Uterus (tissue), 4 donors: ENCODE measurements around the gene SREBF1. TPM values are rescaled to one million over a fixed set of nuclear protein-coding genes. Genes with fewer than 3 reads are reported as not detected.

Source experiments
- DNase-seq, 2 donors: peaks; one replicate each; pipeline ENCODE4 v3.0.0-alpha.2; 2019 to 2020
- H3K27ac ChIP-seq, 2 donors: fragments of 200-600 bp; sonication (generic); 1 replicate in 1 of 2; 2 replicates in 1 of 2; pipeline ENCODE4 v1.5.1; 2016 to 2018
- H3K27me3 ChIP-seq, 2 donors: fragments of 200-600 bp; sonication (generic); one replicate each; pipeline ENCODE4 v1.5.1; 2018 to 2019; ENCODE audit warnings: control low read depth in 1 of 2
- H3K36me3 ChIP-seq, 2 donors: fragments of 200-600 bp; sonication (generic); one replicate each; pipeline ENCODE4 v1.5.1; 2019; ENCODE audit warnings: control low read depth in 1 of 2
- H3K4me1 ChIP-seq, 2 donors: fragments of 200-600 bp; sonication (generic); one replicate each; pipeline ENCODE4 v1.5.1; 2018 to 2019; ENCODE audit warnings: control low read depth in 1 of 2
- H3K4me3 ChIP-seq, 2 donors: fragments of 200-600 bp; sonication (generic); 1 replicate in 1 of 2; 2 replicates in 1 of 2; pipeline ENCODE4 v1.5.1; 2018 to 2019; ENCODE audit warnings: mild to moderate bottlenecking in 1 of 2
- H3K9me3 ChIP-seq, 2 donors: fragments of 200-600 bp; sonication (generic); one replicate each; pipeline ENCODE4 v1.5.1; 2019; ENCODE audit warnings: control low read depth in 1 of 2
- POLR2A ChIP-seq, 2 donors: fragments of 450-650 bp; IDR thresholded peaks; one replicate each; pipeline ENCODE4 v1.6.1; 2016; ENCODE audit warnings: antibody characterized with exemption in 2 of 2, mild to moderate bottlenecking in 1 of 2, moderate library complexity in 1 of 2
- intact Hi-C: fragments of 100-400 bp; cut with DNase I; formaldehyde crosslinking; loops from one replicate; pipeline ENCODE4 v1.15.1; 2023; ENCODE audit warnings: low total_unique reads
- total RNA-seq, 4 donors: library from RNA; depleted of rRNA in 3 of 4; stranded (reverse); fragments of >200 nt in 3 of 4; gene quantifications; one replicate each; pipeline versions ENCODE4 v1.1.0 to v1.2.4, GENCODE V29; 2014 to 2023
- TF ChIP-seq, protein P1 (sequence below), 4 experiments: fragments of 200-600 bp in 2 of 4; fragments of 450-650 bp in 2 of 4; sonication (generic) in 2 of 4; IDR thresholded peaks; one replicate each; pipeline ENCODE4 v1.5.1; 2016 to 2019; ENCODE audit warnings: antibody characterized with exemption in 4 of 4, mild to moderate bottlenecking in 2 of 4, moderate library complexity in 1 of 4
- donor health status: DM: yes; HTN: yes; CAD: no.

SREBF1 gene
- total RNA-seq, 4 donors from 2014 or later = 24.8 to 94.6 (median 31.5) TPM

DNA sequence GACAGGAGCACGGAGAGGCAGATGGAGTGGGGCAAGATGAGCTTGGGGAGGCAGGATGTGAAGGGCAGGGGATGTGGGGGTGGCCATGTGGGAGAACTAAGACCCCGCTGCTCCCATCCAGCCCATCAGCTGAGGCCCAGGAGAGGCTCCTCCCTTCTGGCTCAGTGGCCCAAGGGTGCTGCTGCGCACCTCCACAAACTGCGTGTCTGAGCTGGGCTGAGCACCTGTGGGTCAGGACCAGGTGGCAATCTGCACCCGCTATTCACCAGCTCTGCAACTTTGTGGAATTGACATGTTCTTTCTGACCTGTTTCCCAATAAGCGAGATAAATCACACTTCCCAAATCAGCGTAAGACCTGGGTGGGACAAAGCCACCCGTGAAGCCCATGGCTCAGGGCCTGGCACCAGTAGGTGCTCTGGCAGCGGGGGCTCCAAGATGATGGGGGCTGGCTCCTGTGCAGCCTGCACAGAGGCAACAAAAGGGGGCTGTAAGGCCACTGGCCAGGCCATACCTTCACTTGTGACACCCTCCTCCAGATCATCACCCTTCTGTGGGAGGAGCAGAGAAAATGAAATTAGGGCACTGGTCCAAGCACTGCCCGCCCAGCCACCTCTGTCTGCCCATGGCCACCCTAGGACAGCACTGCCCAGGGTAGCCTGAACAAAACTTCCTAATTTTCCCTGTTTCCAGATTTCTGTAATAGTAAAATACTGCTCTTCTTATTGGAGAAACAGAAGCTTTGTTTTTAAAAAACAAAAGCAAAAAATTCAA is 11.7 kb upstream of the SREBF1 start:
- peak overlapping the region; percentile 44 to 73 for H3K27ac ChIP-seq
- no peak for DNase-seq
- intact Hi-C loops = no loop called here

DNA sequence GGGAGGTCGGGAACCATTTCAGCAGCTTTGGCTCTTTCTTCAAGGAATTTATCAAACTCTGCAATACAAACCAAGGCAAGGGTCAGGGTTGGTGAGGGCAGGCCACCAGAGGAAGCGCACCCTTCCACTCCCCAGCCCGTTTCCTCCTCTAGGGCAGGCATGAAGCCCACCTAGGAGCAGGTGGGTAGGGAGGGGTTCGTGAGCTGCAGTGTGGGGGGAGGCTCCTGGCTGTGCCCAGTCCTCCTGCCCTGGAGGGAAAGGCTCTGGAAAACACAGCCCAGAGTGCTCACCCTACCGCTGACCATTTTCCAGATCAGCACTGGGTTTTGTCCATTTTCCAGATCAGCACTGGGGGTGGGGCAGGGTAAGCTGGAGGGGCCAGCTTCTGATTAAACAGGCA is 10.9 kb upstream of the SREBF1 start:
- Histone ChIP-seq H3K4me1 (peaks cover 0 to 7% of the 10 kb centered on the region in 2 donors), H3K4me3 (no peak overlapping the region), H3K27me3 (no peaks in the 10 kb centered on the region), H3K36me3 (no peaks in the 10 kb centered on the region), H3K9me3 (no peaks in the 10 kb centered on the region), H3K27ac (peak overlapping the region; percentile 44 to 73)
- intact Hi-C loops = no loop called here
- DNase-seq = no peak
- TF ChIP-seq POLR2A (IDR thresholded peaks at IDR 0.05) = no peak
- TF ChIP-seq, protein P1, sequence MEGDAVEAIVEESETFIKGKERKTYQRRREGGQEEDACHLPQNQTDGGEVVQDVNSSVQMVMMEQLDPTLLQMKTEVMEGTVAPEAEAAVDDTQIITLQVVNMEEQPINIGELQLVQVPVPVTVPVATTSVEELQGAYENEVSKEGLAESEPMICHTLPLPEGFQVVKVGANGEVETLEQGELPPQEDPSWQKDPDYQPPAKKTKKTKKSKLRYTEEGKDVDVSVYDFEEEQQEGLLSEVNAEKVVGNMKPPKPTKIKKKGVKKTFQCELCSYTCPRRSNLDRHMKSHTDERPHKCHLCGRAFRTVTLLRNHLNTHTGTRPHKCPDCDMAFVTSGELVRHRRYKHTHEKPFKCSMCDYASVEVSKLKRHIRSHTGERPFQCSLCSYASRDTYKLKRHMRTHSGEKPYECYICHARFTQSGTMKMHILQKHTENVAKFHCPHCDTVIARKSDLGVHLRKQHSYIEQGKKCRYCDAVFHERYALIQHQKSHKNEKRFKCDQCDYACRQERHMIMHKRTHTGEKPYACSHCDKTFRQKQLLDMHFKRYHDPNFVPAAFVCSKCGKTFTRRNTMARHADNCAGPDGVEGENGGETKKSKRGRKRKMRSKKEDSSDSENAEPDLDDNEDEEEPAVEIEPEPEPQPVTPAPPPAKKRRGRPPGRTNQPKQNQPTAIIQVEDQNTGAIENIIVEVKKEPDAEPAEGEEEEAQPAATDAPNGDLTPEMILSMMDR (IDR thresholded peaks at IDR 0.05) = no peak

More for the DNA sequence above, 11.7 kb upstream of the SREBF1 start:
- TF ChIP-seq, protein P1 (IDR thresholded peaks at IDR 0.05) = no peak
- no peak for TF ChIP-seq POLR2A (IDR thresholded peaks at IDR 0.05)
- Histone ChIP-seq H3K9me3 (no peaks in the 10 kb centered on the region), H3K27me3 (no peaks in the 10 kb centered on the region), H3K4me1 (peaks cover 0 to 7% of the 10 kb centered on the region in 2 donors), H3K4me3 (no peak overlapping the region), H3K36me3 (no peaks in the 10 kb centered on the region)

DNA sequence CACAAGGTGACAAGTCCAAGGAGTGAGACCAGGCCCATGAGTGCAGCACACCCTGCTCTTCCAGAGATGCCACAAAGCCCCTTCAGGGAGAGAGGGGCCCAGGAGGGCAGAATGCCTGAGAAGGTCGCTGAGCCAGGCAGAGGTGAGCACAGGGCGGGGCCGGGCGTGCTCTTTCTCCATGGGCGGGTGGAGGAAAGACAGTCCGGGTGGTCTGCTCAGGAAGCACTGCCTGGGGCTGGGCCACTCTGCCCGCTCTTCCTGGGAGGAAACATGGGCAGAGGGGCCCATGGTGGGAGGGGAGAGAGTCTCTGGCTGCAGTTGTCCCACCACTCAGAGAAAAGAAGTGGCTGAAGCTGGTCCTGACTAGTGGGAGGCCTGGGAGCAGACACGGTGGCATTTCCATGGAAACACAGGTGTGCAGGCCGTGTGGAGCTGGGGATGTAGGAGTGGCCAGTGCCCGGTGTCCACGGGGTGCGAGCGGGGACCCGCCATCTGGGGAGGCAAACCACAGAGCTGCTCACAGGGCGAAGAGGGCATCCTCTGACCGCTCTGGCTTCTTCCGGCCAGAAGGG is 10.4 kb upstream of the SREBF1 start:
- no peak for DNase-seq
- Histone ChIP-seq H3K4me3 (no peak overlapping the region), H3K36me3 (no peaks in the 10 kb centered on the region), H3K4me1 (peaks cover 0 to 7% of the 10 kb centered on the region in 2 donors), H3K9me3 (no peaks in the 10 kb centered on the region), H3K27ac (peak overlapping the region in 1 of 2 donors; percentile 73), H3K27me3 (no peaks in the 10 kb centered on the region)
- intact Hi-C loops = no loop called here
- TF ChIP-seq, protein P1 (IDR thresholded peaks at IDR 0.05) = no peak
- no peak for TF ChIP-seq POLR2A (IDR thresholded peaks at IDR 0.05)

DNA sequence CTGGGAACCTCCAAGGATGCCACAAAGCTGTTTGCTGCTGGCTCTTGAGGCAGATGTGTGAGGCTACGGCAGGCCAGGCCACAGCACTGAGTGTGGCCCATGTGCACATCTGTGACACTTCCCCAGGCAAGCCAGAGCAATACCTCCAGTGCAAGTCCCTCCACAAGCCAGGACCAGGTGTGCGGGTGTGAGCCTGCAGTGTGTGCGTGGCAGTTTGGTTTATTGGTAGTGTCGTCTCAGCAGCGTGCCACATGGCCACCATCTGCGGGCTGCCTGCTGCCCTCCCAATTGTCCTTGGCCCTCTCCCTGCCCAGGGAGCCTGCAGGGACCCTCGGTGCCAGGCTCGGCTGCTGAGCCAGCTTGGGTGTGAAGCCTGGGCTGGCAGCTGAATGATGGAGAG is 9.9 kb upstream of the SREBF1 start:
- Histone ChIP-seq H3K27me3 (no peaks in the 10 kb centered on the region), H3K36me3 (no peaks in the 10 kb centered on the region), H3K4me1 (peaks cover 0 to 7% of the 10 kb centered on the region in 2 donors), H3K4me3 (no peak overlapping the region), H3K27ac (no peak overlapping the region), H3K9me3 (no peaks in the 10 kb centered on the region)
- no peak for TF ChIP-seq POLR2A (IDR thresholded peaks at IDR 0.05)
- TF ChIP-seq, protein P1 (IDR thresholded peaks at IDR 0.05) = no peak
- DNase-seq = no peak
- intact Hi-C loops = no loop called here

DNA sequence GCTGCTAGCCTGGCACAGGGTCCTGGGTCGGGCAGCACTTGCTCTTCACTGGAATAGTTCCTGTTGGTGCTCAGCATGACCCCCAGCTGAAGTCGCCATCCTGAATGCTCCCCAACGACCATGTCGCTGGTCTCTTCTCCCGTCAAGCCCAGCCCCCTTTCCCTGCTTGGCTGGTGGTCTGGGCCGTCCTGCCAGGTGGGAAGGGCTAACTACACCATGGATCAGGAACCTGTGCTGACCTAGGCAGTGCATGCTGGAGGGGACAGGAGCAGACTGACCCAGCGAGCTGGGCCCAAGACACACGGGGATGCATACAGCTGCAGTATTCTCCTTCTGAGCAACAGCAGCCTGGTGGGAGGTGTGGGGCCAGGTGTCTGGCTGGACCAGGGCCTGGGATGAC is 9.2 kb upstream of the SREBF1 start:
- Histone ChIP-seq H3K27ac (no peak overlapping the region), H3K4me1 (peaks cover 0 to 11% of the 10 kb centered on the region in 2 donors), H3K4me3 (no peak overlapping the region), H3K9me3 (no peaks in the 10 kb centered on the region), H3K27me3 (no peaks in the 10 kb centered on the region), H3K36me3 (no peaks in the 10 kb centered on the region)
- TF ChIP-seq, protein P1 (IDR thresholded peaks at IDR 0.05) = no peak
- TF ChIP-seq POLR2A (IDR thresholded peaks at IDR 0.05) = no peak
- intact Hi-C loops = no loop called here
- no peak for DNase-seq
